GM20431 (cell line): ENCODE results near the gene CIAPIN1.

ENCODE experiments used
- in situ Hi-C: fragments of 300-500 bp; cut with MseI, MboI; formaldehyde crosslinking; loops from one replicate; pipeline ENCODE4 v1.15.0; 2020; ENCODE audit warnings: low sequenced_read_pairs; ENCODE audit not compliant: unreplicated experiment

Gene CIAPIN1

GRCh38 chr16:57447186-57447962, at the start of gene CIAPIN1, which contains the start of gene COQ9:
TSS of gene CIAPIN1 (minus strand) at chr16:57447385. CDS start at chr16:57440928, 6,457 bp downstream.
TSS of gene COQ9 (plus strand) at chr16:57447479. CDS start at chr16:57447506, 27 bp downstream.
- in situ Hi-C loops: no loop called here

- in situ Hi-C loops: no loop called here
Measured at GRCh38 chr16:57493767-57494166, 46.6 kb upstream of the CIAPIN1 start.

GRCh38 chr16:57489229-57489628, 42.0 kb upstream of the CIAPIN1 start:
- in situ Hi-C loops: no loop called here

- in situ Hi-C loops: no loop called here
Measured at GRCh38 chr16:57486858-57487834, 40.0 kb upstream of the CIAPIN1 start.

DNA sequence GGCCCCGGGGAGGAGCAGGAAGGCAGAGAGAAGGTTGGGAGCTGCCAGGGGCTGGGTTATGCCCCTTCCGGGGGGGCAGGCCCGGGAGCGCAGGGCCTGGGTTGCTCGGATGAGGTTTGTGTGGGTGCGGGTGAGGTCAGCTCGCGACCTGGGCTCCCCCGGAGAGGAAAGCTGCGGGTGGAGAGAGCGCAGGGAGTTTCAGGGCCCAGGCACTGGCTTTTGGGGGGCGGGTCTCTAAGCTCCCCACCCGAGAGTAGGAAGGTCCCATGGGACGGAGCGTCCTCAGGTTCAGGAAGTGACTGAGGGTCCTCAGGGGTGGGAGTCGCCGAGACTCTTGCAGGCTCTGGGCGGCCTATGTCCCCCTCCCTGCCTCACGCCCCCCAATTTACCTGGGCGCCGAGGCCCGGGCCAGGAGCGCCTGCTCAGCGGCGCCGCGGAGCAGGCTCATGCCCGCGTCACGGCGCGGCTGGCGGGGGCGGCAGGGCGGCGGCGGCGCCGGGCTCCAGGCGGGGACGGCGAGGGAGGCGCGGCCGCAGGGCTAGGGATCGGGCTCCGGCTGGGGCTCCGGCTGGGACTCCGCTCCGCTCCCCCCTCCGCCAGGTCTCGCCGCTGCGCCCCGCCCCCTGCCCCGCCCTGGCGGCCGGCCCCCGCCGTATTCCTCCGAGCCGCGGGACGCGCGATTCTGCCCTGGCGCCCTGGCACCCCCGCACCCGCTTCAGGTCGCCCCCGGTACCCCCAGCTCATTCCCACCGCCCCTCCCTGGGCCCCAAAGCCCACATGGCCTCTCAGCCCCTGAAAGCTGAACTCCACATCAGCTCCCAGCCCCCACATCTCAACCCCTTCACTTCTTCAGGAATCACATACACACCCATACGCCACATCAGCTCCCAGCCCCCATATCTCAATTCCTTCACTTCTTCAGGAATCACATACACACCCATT, 39.0 kb upstream of the CIAPIN1 start, which contains the start of gene DOK4:
Gene DOK4, minus strand, starts transcription at position 578 of the 942 bp plus-strand sequence. CDS start 6,986 bp downstream, outside the sequence.
- in situ Hi-C loops: no loop called here

DNA sequence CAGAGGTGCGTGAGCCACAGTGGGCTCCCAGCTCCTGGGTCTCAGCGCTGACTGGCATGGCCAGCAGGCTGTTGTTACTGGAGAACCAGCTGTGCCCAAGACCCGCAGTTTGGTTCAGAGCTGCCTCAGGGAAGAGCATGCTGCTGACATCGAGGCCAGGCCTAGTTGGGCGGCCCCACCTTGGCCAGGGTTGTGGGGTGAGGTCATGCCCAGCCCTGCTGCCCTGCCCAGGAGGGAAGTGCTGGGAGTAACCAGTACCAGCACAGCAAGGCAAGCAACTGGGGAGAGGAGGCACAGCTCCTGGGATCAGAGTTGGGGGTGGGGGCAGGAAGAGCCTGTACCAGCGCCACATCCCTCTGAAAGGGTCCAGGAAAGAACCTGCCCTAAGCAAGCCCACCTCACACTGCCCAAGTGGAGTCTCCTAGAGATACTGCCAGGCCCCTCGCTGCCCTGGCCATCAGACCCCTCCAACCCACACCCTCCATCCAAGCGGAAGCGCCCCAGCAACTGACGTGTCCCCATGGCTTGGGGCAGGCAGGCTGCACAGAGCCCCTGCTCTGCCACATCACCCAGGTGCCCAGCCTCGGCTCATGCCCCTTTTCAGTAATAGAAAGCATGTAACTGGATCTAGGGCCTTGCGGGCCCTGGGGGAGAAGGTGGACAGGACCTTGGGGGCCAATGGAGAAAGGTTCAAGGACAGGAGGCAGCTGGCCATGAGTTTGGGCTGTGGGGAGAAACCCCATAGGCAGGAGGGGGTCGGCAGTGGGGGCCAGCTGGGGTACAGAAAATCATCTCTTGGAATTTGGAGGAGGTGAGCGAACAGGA, 38.1 kb upstream of the CIAPIN1 start:
- in situ Hi-C loops: no loop called here

- in situ Hi-C loops: no loop called here
Measured at GRCh38 chr16:57484515-57485005, 37.4 kb upstream of the CIAPIN1 start.

GRCh38 chr16:57483725-57484514, 36.7 kb upstream of the CIAPIN1 start:
- in situ Hi-C loops: no loop called here

DNA sequence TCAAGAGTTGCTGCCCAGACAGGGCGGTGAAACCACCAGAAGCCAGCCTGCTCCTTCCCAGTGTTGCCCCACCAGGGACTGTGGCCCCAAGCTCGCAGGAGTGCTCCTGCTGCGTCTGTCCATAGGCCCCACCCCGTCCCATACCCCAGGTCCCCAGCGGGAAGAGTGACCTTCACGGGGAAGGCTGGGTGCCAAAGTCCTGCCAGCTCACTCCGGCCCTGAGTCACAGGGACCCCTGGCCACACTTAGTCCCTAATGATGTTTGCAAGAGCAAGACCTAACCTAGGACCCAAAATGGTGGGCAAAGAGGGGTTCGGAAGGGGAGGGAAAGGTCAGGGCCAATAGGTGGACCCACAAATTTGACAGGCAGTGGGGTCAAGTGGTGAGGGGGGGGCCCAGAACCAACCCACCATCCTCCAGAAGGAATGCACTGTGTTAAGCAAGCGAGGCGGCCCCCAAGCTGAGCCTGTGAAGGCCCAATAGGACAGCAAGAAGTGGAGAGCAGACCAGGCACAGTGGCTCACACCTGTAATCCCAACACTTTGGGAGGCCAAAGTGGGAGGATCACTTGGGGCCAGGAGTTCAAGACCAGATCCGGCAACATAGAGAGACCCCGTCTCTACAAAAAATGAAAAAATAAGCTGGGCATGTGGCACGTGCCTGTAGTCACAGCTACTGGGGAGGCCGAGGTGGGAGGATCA, 35.8 kb upstream of the CIAPIN1 start:
- in situ Hi-C loops: no loop called here

DNA sequence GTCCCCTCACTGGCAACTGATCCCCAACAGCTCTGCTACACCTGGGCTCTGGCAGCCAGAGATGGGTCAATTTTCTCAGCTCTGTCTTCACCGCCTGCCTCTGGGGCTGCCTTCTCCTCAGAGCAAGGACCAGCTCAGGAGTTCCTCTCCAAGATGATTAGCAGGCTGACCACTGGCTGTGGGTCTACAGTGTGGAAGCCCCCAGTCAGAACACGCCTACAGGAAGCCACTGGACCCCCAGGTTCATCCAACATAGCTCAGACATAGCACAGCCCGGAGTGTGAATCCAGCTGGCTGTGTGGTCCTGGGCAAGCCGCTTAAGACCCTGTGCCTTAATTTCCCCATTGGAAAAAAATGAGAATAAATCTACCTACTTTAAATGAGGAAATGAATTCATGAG, 34.2 kb upstream of the CIAPIN1 start:
- in situ Hi-C loops: no loop called here

DNA sequence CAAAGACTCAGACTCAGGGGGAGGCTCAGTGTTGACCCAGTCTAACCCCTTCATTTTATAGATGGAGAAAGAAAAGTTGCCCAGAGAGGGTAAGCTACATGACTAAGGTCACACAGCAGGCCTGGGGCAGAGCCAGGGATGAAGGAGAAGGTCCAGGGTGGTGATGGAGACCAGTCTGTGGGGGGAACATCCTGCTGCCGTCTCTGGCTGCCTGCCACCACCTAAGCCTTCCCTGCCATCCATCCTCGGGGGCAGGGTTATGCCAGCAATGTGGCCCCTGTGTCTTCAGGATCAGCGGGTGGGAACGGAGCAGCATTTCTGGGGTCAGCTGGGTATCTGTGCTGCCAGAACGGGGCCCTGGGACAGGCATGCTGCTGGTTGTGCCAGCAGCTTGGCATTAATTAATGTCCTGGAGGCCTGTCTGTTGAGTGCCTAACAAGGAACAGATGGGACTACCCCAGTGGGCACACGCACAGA, 33.6 kb upstream of the CIAPIN1 start:
- in situ Hi-C loops: no loop called here

- in situ Hi-C loops: no loop called here
Measured at GRCh38 chr16:57479976-57480753, 33.0 kb upstream of the CIAPIN1 start.

GRCh38 chr16:57479205-57479975, 32.2 kb upstream of the CIAPIN1 start:
- in situ Hi-C loops: no loop called here

DNA sequence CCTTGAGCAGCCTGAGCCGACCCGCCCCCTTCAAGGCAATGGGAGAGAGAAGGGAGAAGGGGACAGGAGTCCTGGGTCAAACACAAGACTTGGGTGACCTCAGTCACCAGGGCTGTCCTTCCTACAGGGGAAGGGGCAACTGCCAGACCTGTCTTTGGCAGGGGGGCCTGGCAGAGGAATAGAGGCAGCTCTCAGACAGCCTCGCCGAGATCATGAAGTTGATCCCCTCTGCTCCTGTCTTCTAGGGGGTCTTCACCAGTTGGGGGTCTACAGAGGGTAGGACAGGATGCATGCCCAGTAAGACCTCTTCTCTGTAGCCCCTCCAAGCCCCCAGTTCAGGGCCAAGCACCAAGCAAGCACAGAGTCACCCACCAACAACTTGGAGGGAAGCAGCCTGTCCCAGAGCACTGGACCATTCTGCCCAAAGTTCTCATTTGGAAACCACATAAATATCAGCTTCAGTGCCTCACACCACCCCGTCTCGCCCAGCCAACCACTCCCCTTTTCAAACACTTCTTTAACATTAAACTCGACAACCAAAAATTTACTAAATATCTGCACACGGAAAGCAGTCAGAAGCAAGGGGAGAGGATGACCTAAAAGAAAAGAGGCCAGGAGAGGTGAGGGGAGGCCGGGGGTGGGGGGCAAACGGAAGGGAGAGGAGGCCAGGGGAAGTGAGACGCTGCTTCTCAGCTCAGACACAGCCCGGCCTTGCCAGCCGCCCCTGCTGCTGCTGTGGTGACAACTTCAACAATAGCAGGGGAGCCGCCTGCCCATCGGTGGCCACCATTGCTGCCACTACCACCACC, 31.4 kb upstream of the CIAPIN1 start:
- in situ Hi-C loops: no loop called here
